Mesenchymal stem cell (in vitro differentiated cells and primary cell): ENCODE data around the gene ACVRL1.
A peak's percentile ranks its signal among the peaks of the same experiment; 100 is the strongest.

Experiments used
- DNase-seq: peaks from one replicate; pipeline ENCODE4 v3.0.0-alpha.2; 2013
- H2AFZ ChIP-seq: one replicate; pipeline ENCODE4 v1.6.1; 2013; ENCODE audit warnings: low read depth, mild to moderate bottlenecking, control low read depth, inconsistent platforms, low read length, moderate library complexity
- H2AK5ac ChIP-seq: 2 replicates; pipeline ENCODE4 v1.6.1; 2013; ENCODE audit warnings: low read length, moderate library complexity, mild to moderate bottlenecking, inconsistent platforms; ENCODE audit not compliant: severe bottlenecking
- H2BK120ac ChIP-seq: one replicate; pipeline ENCODE4 v1.6.1; 2013; ENCODE audit warnings: low read depth, mild to moderate bottlenecking, inconsistent platforms, low read length, moderate library complexity
- H2BK12ac ChIP-seq, 2 experiments: one replicate each; pipeline ENCODE4 v1.6.1; 2013; ENCODE audit warnings: inconsistent platforms in 2 of 2, low read length in 2 of 2, mild to moderate bottlenecking in 2 of 2, moderate library complexity in 2 of 2, control low read depth in 1 of 2
- H2BK15ac ChIP-seq: one replicate; pipeline ENCODE4 v1.6.1; 2013; ENCODE audit warnings: mild to moderate bottlenecking, low read depth, inconsistent platforms; ENCODE audit not compliant: poor library complexity, severe bottlenecking
- H2BK5ac ChIP-seq: 2 replicates; pipeline ENCODE4 v1.6.1; 2013; ENCODE audit warnings: low read depth, mild to moderate bottlenecking, low read length, control low read depth, inconsistent platforms; ENCODE audit not compliant: poor library complexity, severe bottlenecking
- H3K14ac ChIP-seq, 2 experiments: one replicate each; pipeline ENCODE4 v1.6.1; 2013; ENCODE audit warnings: inconsistent platforms in 2 of 2, low read length in 2 of 2, control low read depth in 1 of 2, mild to moderate bottlenecking in 1 of 2, moderate library complexity in 1 of 2
- H3K18ac ChIP-seq, 2 experiments: one replicate each; pipeline ENCODE4 v1.6.1; 2013; ENCODE audit warnings: inconsistent platforms in 2 of 2, low read length in 2 of 2, control low read depth in 1 of 2, low read depth in 1 of 2, mild to moderate bottlenecking in 1 of 2
- H3K23ac ChIP-seq, 2 experiments: one replicate each; pipeline ENCODE4 v1.6.1; 2013; ENCODE audit warnings: inconsistent platforms in 2 of 2, low read length in 2 of 2, mild to moderate bottlenecking in 2 of 2, moderate library complexity in 2 of 2, control low read depth in 1 of 2
- H3K27ac ChIP-seq: 2 replicates; pipeline ENCODE4 v1.5.1; 2013; ENCODE audit warnings: mild to moderate bottlenecking, moderate library complexity, low read length, control low read depth, inconsistent platforms; ENCODE audit not compliant: poor library complexity, severe bottlenecking
- H3K27me3 ChIP-seq, 2 experiments: 2 replicates each; pipeline versions ENCODE4 v1.6.1 to v1.7.0; 2013; ENCODE audit warnings: low read length in 2 of 2, mild to moderate bottlenecking in 2 of 2, moderate library complexity in 2 of 2, control low read depth in 1 of 2, inconsistent platforms in 1 of 2; ENCODE audit not compliant: control insufficient read depth in 1 of 2, insufficient read depth in 1 of 2
- H3K36me3 ChIP-seq, 2 experiments: 2 replicates each; pipeline versions ENCODE4 v1.6.1 to v1.7.0; 2013; ENCODE audit warnings: low read length in 2 of 2, control low read depth in 1 of 2, inconsistent platforms in 1 of 2, low read depth in 1 of 2, mild to moderate bottlenecking in 1 of 2; ENCODE audit not compliant: insufficient read depth in 2 of 2, control insufficient read depth in 1 of 2
- H3K4ac ChIP-seq, 2 experiments: one replicate each; pipeline ENCODE4 v1.6.1; 2013; ENCODE audit warnings: inconsistent platforms in 2 of 2, low read length in 2 of 2, mild to moderate bottlenecking in 2 of 2, moderate library complexity in 2 of 2, control low read depth in 1 of 2, low read depth in 1 of 2
- H3K4me1 ChIP-seq: 2 replicates; pipeline ENCODE4 v1.6.1; 2013; ENCODE audit warnings: low read depth, low read length, control low read depth; ENCODE audit not compliant: control insufficient read depth, insufficient read depth
- H3K4me2 ChIP-seq: 2 replicates; pipeline ENCODE4 v1.6.1; 2013; ENCODE audit warnings: low read length, mild to moderate bottlenecking, inconsistent platforms; ENCODE audit not compliant: poor library complexity, severe bottlenecking
- H3K4me3 ChIP-seq, 2 experiments: 2 replicates each; pipeline versions ENCODE4 v1.5.1 to v1.7.0; 2013; ENCODE audit warnings: low read length in 2 of 2, mild to moderate bottlenecking in 2 of 2, control low read depth in 1 of 2, low read depth in 1 of 2; ENCODE audit not compliant: insufficient read depth in 1 of 2
- H3K79me1 ChIP-seq: replicated peaks from 2 replicates; pipeline ENCODE4 v1.6.1; 2013; ENCODE audit warnings: mild to moderate bottlenecking, control low read depth, low read length, inconsistent platforms; ENCODE audit not compliant: poor library complexity, severe bottlenecking
- H3K9ac ChIP-seq: 2 replicates; pipeline ENCODE4 v1.7.0; 2013; ENCODE audit warnings: mild to moderate bottlenecking, low read length, moderate library complexity
- H3K9me3 ChIP-seq: 2 replicates; pipeline ENCODE4 v1.7.0; 2013; ENCODE audit warnings: mild to moderate bottlenecking, low read length; ENCODE audit not compliant: control insufficient read depth
- H4K8ac ChIP-seq: one replicate; pipeline ENCODE4 v1.6.1; 2013; ENCODE audit warnings: inconsistent platforms, mild to moderate bottlenecking, low read length, moderate library complexity
- H4K91ac ChIP-seq: one replicate; pipeline ENCODE4 v1.6.1; 2013; ENCODE audit warnings: mild to moderate bottlenecking, low read length, inconsistent platforms
- WGBS: methylation state at CpG from one replicate; pipeline ENCODE4 v1.1.7; 2013; ENCODE audit warnings: mixed read lengths; 5-methylcytosine and 5-hydroxymethylcytosine counted together

The ACVRL1 gene

GRCh38 chr12:51971679-51972421 is 64.5 kb downstream of the ACVRL1 start:
- H3K9me3 ChIP-seq: no peaks in the 10 kb centered on the region
- H2AK5ac ChIP-seq: no peak overlapping the region
- H4K91ac ChIP-seq: no peak overlapping the region
- H3K79me1 ChIP-seq: peaks cover 25% of the 10 kb centered on the region
- H2BK5ac ChIP-seq: no peak overlapping the region
- H2BK120ac ChIP-seq: no peak overlapping the region
- H3K4me1 ChIP-seq: peaks cover 33% of the 10 kb centered on the region
- H2AFZ ChIP-seq: no peak overlapping the region
- peak; percentile 33 for DNase-seq
- no peak overlapping the region for H2BK12ac ChIP-seq
- H3K4ac ChIP-seq: no peak overlapping the region
- 20% methylated on average over 1 of the region's 4 CpGs for WGBS
- H3K27ac ChIP-seq: peak overlapping the region; percentile 73
- H3K9ac ChIP-seq: peak overlapping the region; percentile 74
- no peak overlapping the region for H3K23ac ChIP-seq
- H3K18ac ChIP-seq: peak overlapping the region in 1 of 2 experiments; percentile 71
- no peak overlapping the region for H4K8ac ChIP-seq
- H3K14ac ChIP-seq: no peak overlapping the region
- no peaks in the 10 kb centered on the region for H3K27me3 ChIP-seq
- H3K4me2 ChIP-seq: no peak overlapping the region
- H3K4me3 ChIP-seq: peak overlapping the region in 1 of 2 experiments; percentile 47
- H3K36me3 ChIP-seq: peaks cover 9 to 19% of the 10 kb centered on the region in 2 experiments
- no peak overlapping the region for H2BK15ac ChIP-seq

- Histone ChIP-seq H3K4me1 (peaks cover 35% of the 10 kb centered on the region), H3K4ac (no peak overlapping the region), H3K9me3 (no peaks in the 10 kb centered on the region), H3K4me3 (peak overlapping the region in 1 of 2 experiments; percentile 47), H4K8ac (no peak overlapping the region), H2BK12ac (peak overlapping the region; percentile 51 to 98), H3K79me1 (peaks cover 25% of the 10 kb centered on the region), H4K91ac (peak overlapping the region; percentile 66), H2BK120ac (no peak overlapping the region), H2AFZ (no peak overlapping the region), H2AK5ac (peak overlapping the region; percentile 64), H3K27me3 (no peaks in the 10 kb centered on the region), H2BK15ac (no peak overlapping the region), H3K27ac (peak overlapping the region; percentile 73), H2BK5ac (no peak overlapping the region), H3K4me2 (no peak overlapping the region), H3K14ac (no peak overlapping the region), H3K9ac (peak overlapping the region; percentile 74), H3K18ac (peak overlapping the region; percentile 44 to 71), H3K23ac (no peak overlapping the region), H3K36me3 (peaks cover 9 to 24% of the 10 kb centered on the region in 2 experiments)
- 100% methylated on average over 1 of the region's 5 CpGs for WGBS
- no peak for DNase-seq
Observed at GRCh38 chr12:51972422-51972812, 65.1 kb downstream of the ACVRL1 start.

GRCh38 chr12:51972849-51973273 is 65.6 kb downstream of the ACVRL1 start:
- no peak overlapping the region for H3K27ac ChIP-seq
- H3K9ac ChIP-seq: peak overlapping the region; percentile 74
- DNase-seq: peak; percentile 91
- H3K23ac ChIP-seq: no peak overlapping the region
- H3K18ac ChIP-seq: no peak overlapping the region
- H4K91ac ChIP-seq: no peak overlapping the region
- WGBS: 19% methylated on average over 9 of the region's 9 CpGs
- H3K27me3 ChIP-seq: no peaks in the 10 kb centered on the region
- H3K79me1 ChIP-seq: peaks cover 25% of the 10 kb centered on the region
- H2AFZ ChIP-seq: no peak overlapping the region
- peak overlapping the region in 1 of 2 experiments; percentile 65 for H3K4me3 ChIP-seq
- H3K36me3 ChIP-seq: peaks cover 9 to 28% of the 10 kb centered on the region in 2 experiments
- H2BK15ac ChIP-seq: no peak overlapping the region
- no peak overlapping the region for H2BK120ac ChIP-seq
- H2BK12ac ChIP-seq: no peak overlapping the region
- no peak overlapping the region for H3K14ac ChIP-seq
- H4K8ac ChIP-seq: no peak overlapping the region
- H2AK5ac ChIP-seq: peak overlapping the region; percentile 17
- H3K4me1 ChIP-seq: peaks cover 36% of the 10 kb centered on the region
- H3K4me2 ChIP-seq: no peak overlapping the region
- no peak overlapping the region for H2BK5ac ChIP-seq
- no peak overlapping the region for H3K4ac ChIP-seq
- H3K9me3 ChIP-seq: no peaks in the 10 kb centered on the region
